Esophagus muscularis mucosa (tissue), 4 donors: ENCODE measurements around the gene ZC3H14. TPM values are rescaled to one million over a fixed set of nuclear protein-coding genes. Genes with fewer than 3 reads are reported as not detected.

Experiments
- DNase-seq: peaks from one replicate; pipeline ENCODE4 v3.0.0-alpha.2; 2017; ENCODE audit errors: extremely low spot score
- H3K27ac ChIP-seq, 4 donors: fragments of 200-600 bp; sonication (generic); replicated peaks in 1 of 4; 1 replicate in 3 of 4; 2 replicates in 1 of 4; pipeline ENCODE4 v1.5.1; 2016 to 2019; ENCODE audit warnings: mild to moderate bottlenecking in 1 of 4
- H3K27me3 ChIP-seq, 4 donors: fragments of 200-600 bp; sonication (generic); one replicate each; pipeline versions ENCODE4 v1.5.1 to v1.6.0; 2016 to 2019
- H3K36me3 ChIP-seq, 4 donors: fragments of 200-600 bp; sonication (generic); one replicate each; pipeline ENCODE4 v1.5.1; 2016 to 2019
- H3K4me1 ChIP-seq, 4 donors: fragments of 200-600 bp; sonication (generic); one replicate each; pipeline ENCODE4 v1.5.1; 2016 to 2019
- H3K4me3 ChIP-seq, 4 donors: fragments of 200-600 bp; sonication (generic); 1 replicate in 2 of 4; 2 replicates in 2 of 4; pipeline ENCODE4 v1.5.1; 2016 to 2019; ENCODE audit warnings: mild to moderate bottlenecking in 4 of 4, moderate library complexity in 1 of 4
- H3K9me3 ChIP-seq, 4 donors: fragments of 200-600 bp; sonication (generic); 1 replicate in 3 of 4; 2 replicates in 1 of 4; pipeline ENCODE4 v1.5.1; 2016 to 2019
- CTCF ChIP-seq, 3 experiments: fragments of 200-600 bp in 2 of 3; fragments of 450-650 bp in 1 of 3; sonication (generic) in 2 of 3; IDR thresholded peaks; one replicate each; pipeline ENCODE4 v1.5.1; 2017 to 2019; ENCODE audit warnings: antibody characterized with exemption in 3 of 3, mild to moderate bottlenecking in 2 of 3, moderate library complexity in 1 of 3
- EP300 ChIP-seq: sonication (generic); formaldehyde crosslinking; IDR thresholded peaks from one replicate; pipeline ENCODE4 v1.6.1; 2017; ENCODE audit warnings: antibody characterized with exemption
- POLR2A ChIP-seq: fragments of 450-650 bp; IDR thresholded peaks from one replicate; pipeline ENCODE4 v1.6.1; 2017; ENCODE audit warnings: antibody characterized with exemption, moderate library complexity, mild to moderate bottlenecking, low read depth
- POLR2AphosphoS5 ChIP-seq, 2 donors: sonication (generic); formaldehyde crosslinking; IDR thresholded peaks; one replicate each; pipeline ENCODE4 v1.6.1; 2017; ENCODE audit warnings: antibody characterized with exemption in 2 of 2
- WGBS: methylation state at CpG from one replicate; pipeline ENCODE4 v1.1.5; 2018; 5-methylcytosine and 5-hydroxymethylcytosine counted together
- intact Hi-C: fragments of 100-400 bp; cut with DNase I; formaldehyde crosslinking; loops from one replicate; pipeline ENCODE4 v1.15.1; 2023
- total RNA-seq, 4 donors: library from RNA; depleted of rRNA; stranded (reverse); fragments of >200 nt; gene quantifications; one replicate each; pipeline versions ENCODE4 v1.1.0 to v1.2.1, GENCODE V29; 2016

ZC3H14 gene
- total RNA-seq, 4 donors from 2014 or later, result 48.6 to 60.0 (median 58.5) TPM

GRCh38 chr14:88630565-88630964 lies 67.7 kb downstream of the ZC3H14 start:
- Histone ChIP-seq H3K4me3 (no peak overlapping the region), H3K27ac (no peak overlapping the region), H3K36me3 (no peaks in the 10 kb centered on the region), H3K9me3 (no peaks in the 10 kb centered on the region), H3K4me1 (no peaks in the 10 kb centered on the region), H3K27me3 (no peaks in the 10 kb centered on the region)
- TF ChIP-seq EP300, result no peak
- no peak for TF ChIP-seq POLR2A
- no peak for TF ChIP-seq CTCF (IDR thresholded peaks at IDR 0.05)
- TF ChIP-seq POLR2AphosphoS5 (IDR thresholded peaks at IDR 0.05), result no peak
- intact Hi-C loops, result no loop called here
- 76% methylated on average over 6 of the region's 6 CpGs for WGBS
- no peak for DNase-seq

GRCh38 chr14:88631091-88631490 lies 68.3 kb downstream of the ZC3H14 start:
- no peak for DNase-seq
- Histone ChIP-seq H3K36me3 (no peaks in the 10 kb centered on the region), H3K4me1 (no peaks in the 10 kb centered on the region), H3K4me3 (no peak overlapping the region), H3K9me3 (no peaks in the 10 kb centered on the region), H3K27me3 (no peaks in the 10 kb centered on the region), H3K27ac (no peak overlapping the region)
- intact Hi-C loops, result no loop called here
- no peak for TF ChIP-seq EP300
- no peak for TF ChIP-seq POLR2AphosphoS5 (IDR thresholded peaks at IDR 0.05)
- TF ChIP-seq POLR2A, result no peak
- TF ChIP-seq CTCF (IDR thresholded peaks at IDR 0.05), result no peak
- 96% methylated on average over 3 of the region's 3 CpGs for WGBS

- TF ChIP-seq CTCF (IDR thresholded peaks at IDR 0.05) (no peak), POLR2AphosphoS5 (IDR thresholded peaks at IDR 0.05) (no peak), EP300 (no peak), POLR2A (no peak)
- intact Hi-C loops, result no loop called here
- H3K27ac ChIP-seq, result no peak overlapping the region
- H3K27me3 ChIP-seq, result no peaks in the 10 kb centered on the region
- DNase-seq, result no peak
- H3K9me3 ChIP-seq, result no peaks in the 10 kb centered on the region
- no peak overlapping the region for H3K4me3 ChIP-seq
- 79% methylated on average over 2 of the region's 2 CpGs for WGBS
- no peaks in the 10 kb centered on the region for H3K4me1 ChIP-seq
- H3K36me3 ChIP-seq, result no peaks in the 10 kb centered on the region
These were observed 69.7 kb downstream of the ZC3H14 start for GRCh38 chr14:88632512-88632911.

GRCh38 chr14:88639221-88639620 lies 76.4 kb downstream of the ZC3H14 start:
- Histone ChIP-seq H3K4me3 (no peak overlapping the region), H3K27me3 (no peaks in the 10 kb centered on the region), H3K27ac (no peak overlapping the region), H3K36me3 (no peaks in the 10 kb centered on the region), H3K9me3 (peaks cover 0 to 7% (median 0%) of the 10 kb centered on the region in 4 donors), H3K4me1 (no peaks in the 10 kb centered on the region)
- DNase-seq, result no peak
- 64% methylated on average over 1 of the region's 1 CpG for WGBS
- no peak for TF ChIP-seq EP300
- TF ChIP-seq POLR2AphosphoS5 (IDR thresholded peaks at IDR 0.05), result no peak
- TF ChIP-seq CTCF (IDR thresholded peaks at IDR 0.05), result no peak
- no peak for TF ChIP-seq POLR2A
- intact Hi-C loops, result no loop called here

GRCh38 chr14:88660056-88660455 lies 97.2 kb downstream of the ZC3H14 start:
- no peak overlapping the region for H3K27ac ChIP-seq
- no peaks in the 10 kb centered on the region for H3K9me3 ChIP-seq
- H3K4me3 ChIP-seq, result no peak overlapping the region
- no peak for DNase-seq
- no peaks in the 10 kb centered on the region for H3K4me1 ChIP-seq
- no peaks in the 10 kb centered on the region for H3K36me3 ChIP-seq
- TF ChIP-seq CTCF (IDR thresholded peaks at IDR 0.05) (no peak), EP300 (no peak), POLR2A (no peak), POLR2AphosphoS5 (IDR thresholded peaks at IDR 0.05) (no peak)
- intact Hi-C loops, result no loop called here
- H3K27me3 ChIP-seq, result no peaks in the 10 kb centered on the region
- 81% methylated on average over 5 of the region's 5 CpGs for WGBS
